COLO668 (cell line): ENCODE measurements around the gene NOPCHAP1.
"Not testable (repeated sequence)": the region's sequence is repeated elsewhere in the genome, so short reads cannot be mapped to it uniquely, and the experiment has no call there.

Experiments used
- DNase-seq: peaks from one replicate; lab custom pipeline; 2025; ENCODE audit not compliant: unreplicated experiment; lab: John Stamatoyannopoulos, UW

The NOPCHAP1 gene

DNA sequence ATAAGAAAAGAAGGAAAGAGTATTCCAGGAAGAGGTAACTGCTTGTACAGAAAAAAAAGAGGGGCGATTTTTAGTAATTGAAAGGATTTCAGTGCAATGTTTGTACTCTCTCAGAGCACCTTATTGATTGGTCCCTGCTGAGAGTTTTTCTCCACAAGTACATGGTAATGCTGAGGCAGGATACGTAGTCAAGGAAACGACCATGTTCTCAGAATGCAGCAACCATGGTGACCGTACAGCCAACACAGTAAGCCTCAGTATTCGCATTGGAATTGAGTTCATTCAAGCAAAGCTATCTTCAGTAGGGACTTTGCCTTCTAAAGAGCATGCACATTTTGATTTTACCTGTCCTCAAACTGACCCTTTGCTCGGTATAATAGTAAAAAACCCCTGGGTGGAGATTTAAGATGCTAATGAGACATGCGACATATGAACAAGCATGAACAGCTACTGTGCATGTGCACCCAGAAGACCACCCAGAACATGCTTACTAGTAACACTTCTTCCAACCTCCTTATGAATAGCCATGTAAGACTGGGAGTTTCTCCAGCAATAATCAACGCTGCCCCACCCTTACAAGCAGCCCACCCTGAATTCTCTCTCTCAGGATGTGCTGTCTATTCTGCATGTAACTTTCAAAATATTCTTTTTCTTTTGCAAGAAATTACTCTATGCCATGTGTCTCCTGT is 21.8 kb upstream of the NOPCHAP1 start:
- no peak for DNase-seq

- no peak for DNase-seq
These were observed 21.3 kb upstream of the NOPCHAP1 start for GRCh38 chr12:104964856-104965205.

DNA sequence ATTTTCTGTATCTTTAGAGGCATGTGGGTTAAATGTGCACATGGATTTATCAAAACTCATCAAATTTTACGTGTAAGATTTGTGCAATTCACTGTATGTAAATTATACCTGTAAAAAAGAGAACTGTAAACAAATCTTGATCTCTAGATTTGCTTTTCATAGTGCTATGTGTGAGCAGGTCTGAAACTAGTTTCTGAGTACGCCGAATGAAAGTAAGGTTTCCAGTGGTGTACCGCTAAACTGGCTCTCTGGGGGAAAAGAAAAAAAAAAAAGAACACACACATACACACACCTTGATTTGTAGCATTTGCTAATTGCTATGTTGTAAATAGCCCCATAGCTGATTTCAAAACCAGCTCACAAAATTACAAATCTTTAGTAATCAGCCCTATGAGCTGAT is 19.4 kb upstream of the NOPCHAP1 start:
- DNase-seq: no peak

- DNase-seq: no peak
These were observed 16.8 kb upstream of the NOPCHAP1 start for GRCh38 chr12:104969343-104969742.

DNA sequence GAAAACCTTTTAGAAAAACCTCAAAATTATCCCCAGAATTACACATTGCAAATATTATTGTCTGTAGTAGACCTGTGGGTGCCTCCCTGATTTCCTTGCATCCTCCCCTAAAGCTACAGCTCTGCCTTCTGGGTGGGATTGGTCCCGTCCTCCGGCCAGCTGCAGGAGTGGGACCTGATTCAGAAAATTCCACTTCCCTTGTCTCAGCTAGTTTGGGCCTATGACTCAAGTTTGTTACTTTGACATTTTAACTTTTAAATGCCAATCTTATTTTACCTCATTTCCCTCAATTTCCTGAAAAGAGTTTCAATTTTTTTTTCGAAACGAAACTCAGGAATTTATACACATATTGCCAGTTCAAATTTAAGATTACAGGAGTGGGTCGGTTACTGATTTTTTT is 14.8 kb upstream of the NOPCHAP1 start:
- no peak for DNase-seq

GRCh38 chr12:104973250-104973649 is 12.9 kb upstream of the NOPCHAP1 start:
- DNase-seq: no peak

DNA sequence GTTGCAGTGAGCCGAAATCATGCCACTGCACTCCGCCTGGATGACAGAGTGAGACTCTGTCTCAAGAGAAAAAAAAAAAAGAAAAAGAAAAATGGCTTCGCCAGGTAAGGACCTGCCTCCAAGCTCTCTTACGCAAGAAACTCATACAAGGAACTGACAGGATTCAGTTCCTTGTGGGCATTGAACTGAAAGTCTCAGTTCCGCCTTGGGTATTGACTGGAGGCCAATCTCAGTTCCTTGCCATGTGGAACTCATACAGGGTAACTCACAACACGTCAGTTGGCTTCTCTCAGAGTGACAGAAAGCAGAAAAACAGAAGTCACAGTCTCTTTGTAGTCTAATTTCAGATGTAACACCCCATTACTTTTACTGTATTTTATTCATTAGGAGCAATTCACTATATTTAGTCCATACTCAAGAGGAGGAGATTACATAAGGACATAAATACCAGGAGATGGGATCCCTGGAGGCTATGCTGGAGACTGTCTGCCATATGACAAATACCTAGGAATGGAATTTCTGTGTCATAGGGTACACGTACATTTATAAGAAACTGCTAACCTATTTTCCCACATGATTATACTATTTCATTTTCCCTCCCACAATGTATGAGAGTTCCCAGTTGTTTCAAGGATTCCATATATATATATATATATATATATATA is 11.4 kb upstream of the NOPCHAP1 start:
- DNase-seq: no peak

DNA sequence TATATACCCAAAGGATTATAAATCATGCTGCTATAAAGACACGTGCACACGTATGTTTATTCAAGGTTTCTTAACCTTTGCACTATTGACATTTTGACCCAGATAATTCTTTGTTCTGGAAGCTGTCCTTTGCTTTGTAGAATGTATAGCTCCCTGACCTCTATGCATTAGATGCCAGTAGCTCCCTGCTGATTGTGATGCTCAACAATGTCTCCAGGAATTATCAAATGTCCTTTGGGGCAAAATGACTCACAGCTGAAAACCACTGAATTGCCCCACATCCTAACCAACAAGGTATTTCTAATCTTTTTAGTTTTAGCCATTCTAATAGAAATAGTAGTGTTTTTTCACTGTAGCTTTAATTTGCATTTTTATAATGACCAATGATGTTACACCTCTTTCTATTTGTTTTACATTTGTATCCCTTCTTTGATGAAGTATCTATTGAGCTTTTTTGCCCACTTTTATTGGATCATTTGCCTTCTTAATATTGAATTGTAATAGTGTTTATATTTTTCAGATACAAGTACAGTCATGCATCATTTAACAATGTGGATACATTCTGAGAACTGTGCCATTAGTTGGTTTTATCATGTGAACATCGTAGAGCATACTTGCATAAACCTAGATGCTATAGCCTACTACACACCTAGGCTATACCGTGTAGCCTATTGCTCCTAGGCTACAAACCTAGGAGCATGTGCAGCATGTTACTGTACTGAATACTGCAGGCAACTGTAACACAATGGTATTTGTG is 10.4 kb upstream of the NOPCHAP1 start:
- DNase-seq: no peak

GRCh38 chr12:104976703-104977102 is 9.4 kb upstream of the NOPCHAP1 start:
- no peak for DNase-seq

DNA sequence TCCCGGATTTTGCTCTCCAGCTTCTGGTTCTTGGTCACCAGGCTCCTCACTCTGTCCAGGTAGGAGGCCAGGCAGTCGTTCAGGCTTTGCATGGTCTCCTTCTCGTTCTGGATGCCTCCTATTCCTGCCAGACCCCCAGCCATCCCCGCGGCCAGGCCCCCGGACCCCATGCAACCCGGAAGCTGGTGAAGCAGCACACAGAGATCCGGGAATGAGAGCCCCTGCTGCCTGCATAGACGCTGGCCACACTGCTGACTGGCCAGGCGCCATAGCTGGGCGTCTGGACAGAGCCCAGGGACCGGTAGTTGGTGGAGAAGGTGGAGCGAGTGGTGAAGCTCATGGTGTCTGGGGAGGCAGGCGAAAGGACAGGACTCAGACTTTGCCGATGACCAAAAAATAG is 8.4 kb upstream of the NOPCHAP1 start:
- DNase-seq: not testable (repeated sequence)

- no peak for DNase-seq
These were observed 910 bp upstream of the NOPCHAP1 start for GRCh38 chr12:104985206-104985605.

- no peak for DNase-seq
These were observed 4.8 kb downstream of the NOPCHAP1 start for GRCh38 chr12:104990950-104991349.

DNA sequence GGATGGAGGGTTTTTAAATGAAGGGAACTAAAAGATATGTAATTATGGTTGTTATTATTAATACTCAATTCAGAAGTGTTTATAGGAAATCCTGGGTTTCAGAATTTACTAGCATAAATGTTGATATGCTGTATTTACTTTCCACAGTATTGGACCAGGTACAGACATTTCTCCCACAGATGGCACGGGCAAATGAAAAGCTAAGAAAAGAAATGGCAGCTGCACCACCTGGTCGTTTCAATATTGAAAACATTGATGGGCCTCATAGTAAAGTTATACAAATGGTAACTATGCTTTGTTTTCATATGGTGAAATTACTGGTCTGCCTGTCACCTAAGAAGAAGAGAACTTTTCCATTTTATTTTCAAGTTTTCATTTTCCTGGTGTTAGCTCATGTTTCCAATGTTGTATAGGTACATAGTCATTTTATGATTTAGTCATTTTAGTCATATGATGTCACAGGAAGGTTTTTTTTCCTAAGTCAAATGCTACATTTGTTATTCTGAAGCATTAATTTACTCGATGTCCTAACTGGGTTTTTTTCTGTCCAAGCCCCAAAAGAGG is 5.5 kb downstream of the NOPCHAP1 start:
- no peak for DNase-seq

GRCh38 chr12:104994336-104994735 is 8.2 kb downstream of the NOPCHAP1 start:
- DNase-seq: no peak

GRCh38 chr12:104997541-104997940 is 11.4 kb downstream of the NOPCHAP1 start:
- DNase-seq: no peak

- peak; percentile 98 for DNase-seq
These were observed 12.6 kb downstream of the NOPCHAP1 start for GRCh38 chr12:104998423-104999346.

DNA sequence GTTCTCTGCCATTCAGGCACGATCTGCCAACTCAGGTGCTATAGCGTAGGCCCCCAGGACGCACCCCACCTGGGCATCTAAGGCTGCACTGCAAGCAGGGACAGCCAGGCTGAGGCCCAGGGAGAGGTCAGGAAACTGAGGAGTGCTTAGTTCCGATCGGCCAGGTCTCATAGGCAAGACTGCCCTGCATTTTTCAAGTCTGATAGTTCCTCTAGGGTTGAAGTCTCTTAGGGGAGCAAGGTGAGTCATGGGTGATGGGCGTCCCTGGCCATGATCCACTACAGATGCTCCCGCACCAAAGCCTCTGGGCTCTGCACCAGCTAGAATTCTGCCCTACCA is 13.2 kb downstream of the NOPCHAP1 start:
- DNase-seq: no peak

GRCh38 chr12:105001476-105001875 is 15.4 kb downstream of the NOPCHAP1 start:
- DNase-seq: no peak

DNA sequence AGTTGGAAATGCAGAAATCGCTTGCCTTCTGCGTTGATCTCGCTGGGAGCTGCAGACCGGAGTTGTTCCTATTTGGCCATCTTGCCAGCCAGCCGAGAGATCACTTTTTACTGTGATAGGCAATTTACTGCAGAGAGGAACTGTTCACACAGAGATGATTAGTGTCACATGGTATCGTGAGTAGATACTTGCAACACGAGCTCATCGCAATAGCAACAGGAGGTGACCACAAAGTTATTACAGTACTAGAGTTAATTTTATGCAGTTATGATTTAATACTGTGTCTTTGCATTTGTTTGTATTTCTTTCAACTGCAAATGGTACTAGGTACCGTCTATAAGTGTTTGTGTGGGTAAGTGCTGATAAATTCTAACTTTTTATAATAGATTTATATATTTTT is 27.8 kb downstream of the NOPCHAP1 start:
- no peak for DNase-seq

DNA sequence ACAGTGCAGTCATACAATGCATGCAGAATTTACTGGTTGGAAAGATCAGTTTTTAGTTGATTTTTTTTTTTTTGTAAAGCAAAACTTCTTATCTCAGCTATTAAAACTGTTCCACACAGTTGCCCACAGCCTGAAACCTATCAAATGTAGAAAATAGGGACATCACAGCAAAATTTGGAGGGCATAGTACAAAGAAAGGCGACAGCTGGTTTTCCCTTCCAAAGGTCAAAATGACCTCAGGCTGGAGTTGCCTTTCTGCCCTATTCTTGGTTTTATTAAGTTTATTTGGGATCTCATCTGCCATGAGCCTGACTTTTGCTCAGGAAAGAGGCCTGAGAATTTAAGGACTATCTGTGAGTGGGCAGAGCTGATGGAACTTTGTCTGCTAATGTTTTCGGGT is 28.5 kb downstream of the NOPCHAP1 start:
- DNase-seq: no peak

- no peak for DNase-seq
These were observed 29.4 kb downstream of the NOPCHAP1 start for GRCh38 chr12:105015543-105015942.
